ENCODE data around the gene PPP1R7.

GRCh38 chr2:241158546-241158900 lies 8.3 kb downstream of the PPP1R7 start:
- TF ChIP-seq, protein P1, sequence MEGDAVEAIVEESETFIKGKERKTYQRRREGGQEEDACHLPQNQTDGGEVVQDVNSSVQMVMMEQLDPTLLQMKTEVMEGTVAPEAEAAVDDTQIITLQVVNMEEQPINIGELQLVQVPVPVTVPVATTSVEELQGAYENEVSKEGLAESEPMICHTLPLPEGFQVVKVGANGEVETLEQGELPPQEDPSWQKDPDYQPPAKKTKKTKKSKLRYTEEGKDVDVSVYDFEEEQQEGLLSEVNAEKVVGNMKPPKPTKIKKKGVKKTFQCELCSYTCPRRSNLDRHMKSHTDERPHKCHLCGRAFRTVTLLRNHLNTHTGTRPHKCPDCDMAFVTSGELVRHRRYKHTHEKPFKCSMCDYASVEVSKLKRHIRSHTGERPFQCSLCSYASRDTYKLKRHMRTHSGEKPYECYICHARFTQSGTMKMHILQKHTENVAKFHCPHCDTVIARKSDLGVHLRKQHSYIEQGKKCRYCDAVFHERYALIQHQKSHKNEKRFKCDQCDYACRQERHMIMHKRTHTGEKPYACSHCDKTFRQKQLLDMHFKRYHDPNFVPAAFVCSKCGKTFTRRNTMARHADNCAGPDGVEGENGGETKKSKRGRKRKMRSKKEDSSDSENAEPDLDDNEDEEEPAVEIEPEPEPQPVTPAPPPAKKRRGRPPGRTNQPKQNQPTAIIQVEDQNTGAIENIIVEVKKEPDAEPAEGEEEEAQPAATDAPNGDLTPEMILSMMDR (IDR thresholded peaks at IDR 0.05 in 8 of 11, conservative IDR thresholded peaks at IDR 0.05 in 3 of 11) = no peak
- no peak for TF ChIP-seq POLR2A (IDR thresholded peaks at IDR 0.05)
